HG03460 (cell line): ENCODE results near the gene ALKBH4.
"Not testable (repeated sequence)": the region's sequence is repeated elsewhere in the genome, so short reads cannot be mapped to it uniquely, and the experiment has no call there.

Experiments used
- ATAC-seq: cut with Tn5 transposase; IDR thresholded peaks from one replicate; pipeline ENCODE4 v1.9.1; 2021; ENCODE audit not compliant: unreplicated experiment

The ALKBH4 gene

GRCh38 chr7:102429141-102429899 lies 35.3 kb downstream of the ALKBH4 start:
- ATAC-seq, result no peak

GRCh38 chr7:102427019-102427405 lies 37.7 kb downstream of the ALKBH4 start:
- ATAC-seq, result no peak

GRCh38 chr7:102426268-102427018 lies 38.2 kb downstream of the ALKBH4 start:
- ATAC-seq, result peak; percentile 55

GRCh38 chr7:102425639-102426267 lies 38.9 kb downstream of the ALKBH4 start:
- ATAC-seq, result peak; percentile 66

GRCh38 chr7:102424787-102425218 lies 39.9 kb downstream of the ALKBH4 start:
- no peak for ATAC-seq

- no peak for ATAC-seq
Observed at GRCh38 chr7:102424129-102424551, 40.5 kb downstream of the ALKBH4 start.

GRCh38 chr7:102421706-102422240 lies 42.9 kb downstream of the ALKBH4 start:
- no peak for ATAC-seq

GRCh38 chr7:102418592-102418991 lies 46.1 kb downstream of the ALKBH4 start:
- ATAC-seq, result no peak

GRCh38 chr7:102417105-102417504 lies 47.6 kb downstream of the ALKBH4 start:
- no peak for ATAC-seq

- no peak for ATAC-seq
Observed at GRCh38 chr7:102416406-102416805, 48.3 kb downstream of the ALKBH4 start.

GRCh38 chr7:102415685-102416225 lies 48.9 kb downstream of the ALKBH4 start:
- ATAC-seq, result peak; percentile 51

- ATAC-seq, result no peak
Observed at GRCh38 chr7:102413611-102414010, 51.1 kb downstream of the ALKBH4 start.

GRCh38 chr7:102413091-102413490 lies 51.6 kb downstream of the ALKBH4 start:
- ATAC-seq, result no peak

GRCh38 chr7:102412548-102412947 lies 52.1 kb downstream of the ALKBH4 start:
- no peak for ATAC-seq

GRCh38 chr7:102410918-102411317 lies 53.7 kb downstream of the ALKBH4 start:
- ATAC-seq, result no peak

GRCh38 chr7:102410123-102410522 lies 54.5 kb downstream of the ALKBH4 start:
- ATAC-seq, result no peak

- ATAC-seq, result no peak
Observed at GRCh38 chr7:102409340-102409739, 55.3 kb downstream of the ALKBH4 start.

- not testable (repeated sequence) for ATAC-seq
Observed at GRCh38 chr7:102408530-102408929, 56.1 kb downstream of the ALKBH4 start.

- ATAC-seq, result no peak
Observed at GRCh38 chr7:102407910-102408309, 56.8 kb downstream of the ALKBH4 start.
